Pancreas (tissue), 10 donors: ENCODE measurements around the gene THUMPD3. TPM values are rescaled to one million over a fixed set of nuclear protein-coding genes. Genes with fewer than 3 reads are reported as not detected.

Experiments
- ATAC-seq, 4 donors: fragments of 200-7000 bp; cut with Tn5 transposase; one replicate each; pipeline versions ENCODE4 v1.8.0 to v1.9.1; 2020; ENCODE audit warnings: mild to moderate bottlenecking in 4 of 4, moderate library complexity in 4 of 4
- DNase-seq, 6 donors: peaks; one replicate each; pipeline ENCODE4 v3.0.0-alpha.2; 2020
- FAIRE-seq: peaks from 2 replicates; lab custom pipeline; 2012; peaks lifted over from hg19 to GRCh38; lab: Jason Lieb, UNC
- H3K27ac ChIP-seq, 4 donors: fragments of 200-600 bp; sonication (generic); 1 replicate in 3 of 4; 2 replicates in 1 of 4; pipeline versions ENCODE4 v1.5.0 to v1.8.0; 2020
- H3K27me3 ChIP-seq, 4 donors: fragments of 200-600 bp; one replicate each; pipeline ENCODE4 v1.8.0; 2021
- H3K36me3 ChIP-seq, 3 donors: fragments of 200-600 bp; sonication (generic) in 1 of 3; one replicate each; pipeline versions ENCODE4 v1.5.0 to v1.8.0; 2020 to 2021
- H3K4me1 ChIP-seq, 3 donors: fragments of 200-600 bp; one replicate each; pipeline ENCODE4 v1.8.0; 2021
- H3K4me3 ChIP-seq, 4 donors: fragments of 200-600 bp; sonication (generic) in 2 of 4; one replicate each; pipeline versions ENCODE4 v1.5.0 to v1.8.0; 2020 to 2021
- H3K9me3 ChIP-seq, 4 donors: fragments of 200-600 bp; one replicate each; pipeline ENCODE4 v1.8.0; 2021
- WGBS, 2 donors: extraction: QIAGEN DNeasy Blood & Tissue Kit; methylation state at CpG; one replicate each; pipeline ENCODE4 v1.1.7; 2013; 5-methylcytosine and 5-hydroxymethylcytosine counted together
- intact Hi-C, 3 donors: fragments of 100-400 bp; cut with DNase I; formaldehyde crosslinking; loops; one replicate each; pipeline versions ENCODE4 v1.11.1 to v1.14.2; 2022
- polyA plus RNA-seq, 2 donors: library from polyadenylated mRNA; stranded (reverse); fragments of 200-250 nt; gene quantifications; one replicate each; pipeline ENCODE4 v1.2.3, GENCODE V29; 2013
- total RNA-seq, 6 donors: library from RNA; stranded (reverse); fragmentation: NEBNext Ultra II Directional in 4 of 6; extraction: Animal tissue kit (Norgen Biotek cat#: 25700) in 4 of 6; gene quantifications; one replicate each; pipeline versions ENCODE4 v1.2.1 to v1.2.4, GENCODE V29; 2021 to 2023
- TF ChIP-seq, protein P1 (sequence below), 4 donors: fragments of 200-600 bp; sonication (generic) in 3 of 4; IDR thresholded peaks; one replicate each; pipeline versions ENCODE4 v1.5.0 to v1.8.0; 2021; ENCODE audit warnings: antibody characterized with exemption in 4 of 4
- donor health status: healthy with polysubstance abuse.
- donor health status: DM: no; HTN: no; CAD: no; lungs with moderate emphysema.
- donor health status: DM: no; HTN: no; CAD: no.
- donor health status: control.
- donor health status: control.
- donor health status: Bipolar disorder and iron deficiency.
- donor health status: DM: yes; HTN: yes; CAD: no.
- donor health status: DM: no; HTN: no; CAD: no.
- donor health status: DM: no; HTN: no; CAD: no.
- donor health status: DM: yes; HTN: yes; CAD: no.

THUMPD3 gene
- total and polyA plus RNA-seq, 8 donors: 12.0 to 22.5 (median 16.4) TPM

DNA sequence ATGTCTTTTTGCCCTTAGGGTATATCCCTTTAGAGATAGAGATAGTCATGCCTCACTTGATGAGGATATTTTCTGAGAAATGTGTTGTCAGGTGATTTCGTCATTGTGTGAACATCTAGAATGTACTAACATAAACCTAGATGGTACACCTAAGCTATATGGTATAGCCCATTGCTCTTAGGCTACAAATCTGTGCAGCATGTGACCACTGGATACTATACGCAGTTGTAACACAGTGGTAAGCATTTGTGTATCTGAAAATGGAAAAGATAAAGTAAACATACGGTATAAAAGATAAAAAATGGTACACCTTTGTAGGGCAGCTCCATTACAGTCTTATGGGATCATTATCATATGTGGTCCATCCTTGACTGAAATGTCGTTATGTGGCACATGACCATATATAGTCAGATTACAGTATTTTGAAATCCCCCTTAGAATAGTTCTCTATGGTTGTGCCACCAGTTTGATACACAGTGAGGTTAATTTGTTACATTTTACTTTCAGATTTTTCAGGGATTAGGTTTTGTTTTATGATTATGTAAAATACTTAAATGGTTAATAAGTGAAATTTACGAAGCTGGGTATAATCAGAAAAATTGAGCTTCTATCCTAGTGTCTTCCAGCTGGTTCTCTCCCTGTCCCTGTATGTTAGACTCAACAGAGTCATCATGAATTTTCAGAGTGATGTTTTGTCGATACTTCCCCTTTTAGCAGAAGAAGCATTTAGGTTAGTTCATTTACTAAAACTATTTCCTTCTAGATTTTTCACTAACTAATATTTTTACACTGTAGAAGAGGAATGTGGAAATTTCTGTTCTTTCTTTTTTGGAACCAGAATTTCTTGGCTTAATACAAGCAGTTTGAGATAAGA is 47.4 kb downstream of the THUMPD3 start:
- Histone ChIP-seq H3K4me3 (no peak overlapping the region), H3K27ac (no peak overlapping the region), H3K27me3 (no peaks in the 10 kb centered on the region), H3K9me3 (no peaks in the 10 kb centered on the region), H3K4me1 (peaks cover 25 to 59% (median 40%) of the 10 kb centered on the region in 3 donors), H3K36me3 (no peaks in the 10 kb centered on the region)
- intact Hi-C loops: no loop called here
- no peak for FAIRE-seq
- WGBS, 2 donors: 67 to 69% methylated on average over 6 of the region's 6 CpGs
- TF ChIP-seq, protein P1, sequence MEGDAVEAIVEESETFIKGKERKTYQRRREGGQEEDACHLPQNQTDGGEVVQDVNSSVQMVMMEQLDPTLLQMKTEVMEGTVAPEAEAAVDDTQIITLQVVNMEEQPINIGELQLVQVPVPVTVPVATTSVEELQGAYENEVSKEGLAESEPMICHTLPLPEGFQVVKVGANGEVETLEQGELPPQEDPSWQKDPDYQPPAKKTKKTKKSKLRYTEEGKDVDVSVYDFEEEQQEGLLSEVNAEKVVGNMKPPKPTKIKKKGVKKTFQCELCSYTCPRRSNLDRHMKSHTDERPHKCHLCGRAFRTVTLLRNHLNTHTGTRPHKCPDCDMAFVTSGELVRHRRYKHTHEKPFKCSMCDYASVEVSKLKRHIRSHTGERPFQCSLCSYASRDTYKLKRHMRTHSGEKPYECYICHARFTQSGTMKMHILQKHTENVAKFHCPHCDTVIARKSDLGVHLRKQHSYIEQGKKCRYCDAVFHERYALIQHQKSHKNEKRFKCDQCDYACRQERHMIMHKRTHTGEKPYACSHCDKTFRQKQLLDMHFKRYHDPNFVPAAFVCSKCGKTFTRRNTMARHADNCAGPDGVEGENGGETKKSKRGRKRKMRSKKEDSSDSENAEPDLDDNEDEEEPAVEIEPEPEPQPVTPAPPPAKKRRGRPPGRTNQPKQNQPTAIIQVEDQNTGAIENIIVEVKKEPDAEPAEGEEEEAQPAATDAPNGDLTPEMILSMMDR (IDR thresholded peaks at IDR 0.05): no peak
- ATAC-seq: peak in 1 of 4 donors; percentile 23
- DNase-seq: no peak

DNA sequence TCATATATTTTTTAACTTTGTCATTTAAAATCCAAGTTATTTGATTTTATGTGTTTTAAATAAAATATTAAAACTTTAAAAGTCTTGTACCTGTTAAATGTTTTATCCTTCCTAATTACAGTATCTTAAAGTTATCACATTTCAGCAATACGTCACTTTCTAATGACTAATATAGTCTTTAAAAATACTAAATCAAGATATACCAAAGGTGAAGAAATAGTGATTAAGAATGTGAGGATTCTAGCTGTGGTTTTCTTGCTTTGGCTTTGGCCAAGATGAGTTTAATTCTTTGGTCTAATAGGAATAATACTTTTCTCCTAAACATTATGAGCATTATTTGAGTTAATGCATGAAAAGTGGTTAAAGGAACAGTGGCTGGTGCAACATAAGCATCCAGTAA is 48.4 kb downstream of the THUMPD3 start:
- Histone ChIP-seq H3K27ac (no peak overlapping the region), H3K9me3 (no peaks in the 10 kb centered on the region), H3K36me3 (no peaks in the 10 kb centered on the region), H3K4me1 (peaks cover 20 to 49% (median 40%) of the 10 kb centered on the region in 3 donors), H3K4me3 (no peak overlapping the region), H3K27me3 (no peaks in the 10 kb centered on the region)
- DNase-seq: no peak
- 57 to 63% methylated on average over 1 of the region's 1 CpG for WGBS, 2 donors
- TF ChIP-seq, protein P1 (IDR thresholded peaks at IDR 0.05): no peak
- no peak for ATAC-seq
- FAIRE-seq: no peak
- intact Hi-C loops: no loop called here

DNA sequence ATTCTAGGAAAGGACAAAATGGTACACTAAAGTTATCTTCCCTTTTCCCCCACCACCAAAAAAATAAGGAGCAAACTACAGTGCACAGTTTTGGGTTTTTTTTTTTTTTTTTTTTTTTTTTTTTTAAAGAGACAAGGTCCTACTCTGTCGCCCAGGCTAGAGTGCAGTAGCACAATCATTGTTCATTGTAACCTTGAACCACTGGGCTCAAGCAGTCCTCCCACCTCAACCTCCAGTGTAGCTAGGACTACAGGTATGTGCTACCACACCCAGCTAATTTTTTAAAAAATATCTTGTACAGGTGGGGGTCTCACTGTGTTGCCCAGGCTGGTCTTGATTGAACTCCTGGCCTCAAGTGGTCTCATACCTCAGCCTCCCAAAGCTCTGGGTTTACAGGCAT is 49.4 kb downstream of the THUMPD3 start:
- Histone ChIP-seq H3K9me3 (no peaks in the 10 kb centered on the region), H3K4me1 (peaks cover 20 to 56% (median 44%) of the 10 kb centered on the region in 3 donors), H3K27ac (no peak overlapping the region), H3K36me3 (no peaks in the 10 kb centered on the region), H3K27me3 (no peaks in the 10 kb centered on the region), H3K4me3 (no peak overlapping the region)
- intact Hi-C loops: no loop called here
- no peak for DNase-seq
- WGBS, 2 donors: 42 to 46% methylated on average over 1 of the region's 1 CpG
- TF ChIP-seq, protein P1 (IDR thresholded peaks at IDR 0.05): no peak
- ATAC-seq: peak; percentile 36 to 66 (median 56)
- no peak for FAIRE-seq

DNA sequence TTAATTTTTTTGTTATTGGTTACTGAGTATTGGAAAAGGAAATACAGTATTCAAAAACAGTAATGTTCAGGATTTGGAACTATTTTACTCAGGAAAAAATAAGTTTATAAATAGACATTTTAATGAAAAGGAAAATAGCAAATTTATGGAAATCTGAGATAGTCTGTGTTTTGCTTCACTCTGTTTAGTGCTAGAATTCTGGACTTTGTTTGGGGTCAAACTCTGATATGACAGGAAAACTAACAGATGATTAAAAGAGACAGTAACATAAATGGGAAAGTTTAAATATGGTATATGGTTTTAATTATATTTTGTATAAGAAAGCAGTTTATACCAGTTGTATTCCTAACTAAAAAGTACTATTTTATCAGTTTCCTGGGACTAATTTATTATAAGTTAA is 52.0 kb downstream of the THUMPD3 start:
- DNase-seq (no peak), ATAC-seq (no peak), FAIRE-seq (no peak)
- intact Hi-C loops: no loop called here
- TF ChIP-seq, protein P1 (IDR thresholded peaks at IDR 0.05): no peak
- Histone ChIP-seq H3K27ac (no peak overlapping the region), H3K9me3 (no peaks in the 10 kb centered on the region), H3K4me3 (no peak overlapping the region), H3K4me1 (peaks cover 20 to 41% (median 36%) of the 10 kb centered on the region in 3 donors), H3K36me3 (no peaks in the 10 kb centered on the region), H3K27me3 (no peaks in the 10 kb centered on the region)
